GM18519 (cell line): ENCODE results near the gene ARL6IP5.

ENCODE experiments used
- ATAC-seq: cut with Tn5 transposase; IDR thresholded peaks from one replicate; pipeline ENCODE4 v1.9.1; 2021; ENCODE audit warnings: mild to moderate bottlenecking, moderate library complexity; ENCODE audit not compliant: unreplicated experiment, low FRiP score

ARL6IP5 gene

DNA sequence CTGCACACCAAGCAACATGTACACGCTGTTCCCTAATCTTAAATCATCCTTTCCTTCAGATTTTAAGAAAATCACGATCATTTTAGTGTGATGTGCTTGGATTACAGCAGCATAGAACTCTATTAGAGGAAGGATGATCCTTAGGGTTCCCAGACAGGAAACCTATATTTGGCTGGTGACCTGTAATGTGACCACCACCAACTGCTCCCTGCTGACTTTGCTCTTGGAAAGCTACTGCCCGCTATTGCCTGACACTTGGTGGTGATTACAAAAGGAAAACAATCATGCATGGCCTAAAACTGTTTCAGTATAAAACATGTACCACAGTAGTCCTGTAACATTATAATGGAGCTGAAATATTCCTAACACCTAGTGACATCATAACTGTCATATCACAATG is 64.8 kb downstream of the ARL6IP5 start:
- no peak for ATAC-seq
